A549 (cell line): ENCODE data around the gene KCNIP2. TPM values are rescaled to one million over a fixed set of nuclear protein-coding genes. Genes with fewer than 3 reads are reported as not detected.
"Not testable (repeated sequence)": the region's sequence is repeated elsewhere in the genome, so short reads cannot be mapped to it uniquely, and the experiment has no call there.

Source experiments
- ATAC-seq, 2 experiments: fragments of 200-7000 bp in 1 of 2; fragments of >200 bp in 1 of 2; cut with Nextera tagmentation in 1 of 2; cut with Tn5 transposase in 1 of 2; 3 replicates each; pipeline versions ENCODE4 v1.8.0 to v1.9.1; 2018 to 2020; ENCODE audit warnings: mild to moderate bottlenecking in 1 of 2, moderate library complexity in 1 of 2
- CTCF ChIA-PET: fragments of 300-600 bp; sonication (Branson Sonifier 250); formaldehyde crosslinking; extraction: SDS; loops from one replicate; lab custom pipeline; 2021; ENCODE audit warnings: antibody characterized with exemption, inconsistent platforms; lab: Yijun Ruan, JAX
- POLR2A ChIA-PET: fragments of 350-600 bp; formaldehyde crosslinking; extraction: SDS; loops from one replicate; lab custom pipeline; 2021; ENCODE audit warnings: antibody characterized with exemption, inconsistent platforms; lab: Yijun Ruan, JAX
- DNase-seq, 2 experiments: peaks; one replicate each; pipeline versions ENCODE4 v3.0.0 to v3.0.0-alpha.2; 2011 to 2016; ENCODE audit warnings: low read depth in 1 of 2, low spot score in 1 of 2
- FAIRE-seq: peaks from 2 replicates; lab custom pipeline; 2011; peaks lifted over from hg19 to GRCh38; lab: Jason Lieb, UNC
- H3K27ac ChIP-seq, 2 experiments: fragments of >200 bp; sonication (Bioruptor Twin); formaldehyde crosslinking; 3 replicates each; pipeline ENCODE4 v1.5.1; 2016 to 2017
- H3K4me1 ChIP-seq: fragments of >200 bp; sonication (Bioruptor Twin); formaldehyde crosslinking; 3 replicates; pipeline ENCODE4 v1.6.1; 2016
- H3K4me2 ChIP-seq: fragments of >200 bp; sonication (Bioruptor Twin); formaldehyde crosslinking; 3 replicates; pipeline ENCODE4 v1.6.1; 2016
- H3K4me3 ChIP-seq: fragments of >200 bp; sonication (Bioruptor Twin); formaldehyde crosslinking; 3 replicates; pipeline ENCODE4 v1.5.1; 2016
- H3K9me3 ChIP-seq: fragments of >200 bp; sonication (Bioruptor Twin); formaldehyde crosslinking; 3 replicates; pipeline ENCODE4 v1.6.1; 2016
- BHLHE40 ChIP-seq: IDR thresholded peaks from 2 replicates; pipeline ENCODE4 v1.6.1; 2012; ENCODE audit warnings: low read depth, low read length, inconsistent platforms
- CBX8 ChIP-seq: fragments of 200-600 bp; sonication (generic); IDR thresholded peaks from 2 replicates; pipeline ENCODE4 v1.6.1; 2016
- CEBPB ChIP-seq, 2 experiments: fragments of >200 bp in 1 of 2; sonication (Bioruptor Twin) in 1 of 2; formaldehyde crosslinking in 1 of 2; IDR thresholded peaks; 2 replicates each; pipeline ENCODE4 v1.6.1; 2012 to 2016
- CTCF ChIP-seq: fragments of >200 bp; sonication (Bioruptor Twin); formaldehyde crosslinking; IDR thresholded peaks from 3 replicates; pipeline ENCODE4 v1.5.1; 2016
- EHMT2 ChIP-seq: fragments of 200-600 bp; sonication (generic); IDR thresholded peaks from 2 replicates; pipeline ENCODE4 v1.6.1; 2016; ENCODE audit warnings: antibody characterized with exemption, low read depth, mild to moderate bottlenecking, moderate library complexity
- FOXS1 ChIP-seq: fragments of 250-450 bp; sonication (Bioruptor Pico); IDR thresholded peaks from 2 replicates; pipeline ENCODE4 v1.5.0; 2020; ENCODE audit warnings: mild to moderate bottlenecking, moderate library complexity
- HES2 ChIP-seq: fragments of >200 bp; sonication (Bioruptor Twin); formaldehyde crosslinking; IDR thresholded peaks from 2 replicates; pipeline ENCODE4 v1.6.1; 2016
- HOXB13 ChIP-seq: fragments of 250-450 bp; sonication (Bioruptor Pico); IDR thresholded peaks from 2 replicates; pipeline ENCODE4 v1.5.0; 2020; ENCODE audit warnings: low read depth, mild to moderate bottlenecking, moderate library complexity
- HOXB5 ChIP-seq: fragments of 250-450 bp; sonication (Bioruptor Pico); IDR thresholded peaks from 2 replicates; pipeline ENCODE4 v1.5.0; 2020; ENCODE audit warnings: mild to moderate bottlenecking, moderate library complexity
- JUNB ChIP-seq: fragments of >200 bp; sonication (Bioruptor Twin); formaldehyde crosslinking; IDR thresholded peaks from 2 replicates; pipeline ENCODE4 v1.6.1; 2016
- MAFK ChIP-seq: fragments of 450-650 bp; IDR thresholded peaks from 2 replicates; pipeline ENCODE4 v1.6.1; 2014; ENCODE audit not compliant: partially characterized antibody
- NPAS2 ChIP-seq: fragments of 250-450 bp; sonication (Bioruptor Pico); IDR thresholded peaks from 2 replicates; pipeline ENCODE4 v1.8.0; 2022; ENCODE audit warnings: mild to moderate bottlenecking, moderate library complexity, borderline replicate concordance
- NR3C1 ChIP-seq: fragments of >200 bp; sonication (Bioruptor Twin); formaldehyde crosslinking; IDR thresholded peaks from 3 replicates; pipeline ENCODE4 v1.6.1; 2017
- PBX3 ChIP-seq: IDR thresholded peaks from 2 replicates; pipeline ENCODE4 v1.6.1; 2012
- PHF8 ChIP-seq: fragments of 200-600 bp; sonication (generic); IDR thresholded peaks from 2 replicates; pipeline ENCODE4 v1.6.1; 2016; ENCODE audit warnings: low read depth, mild to moderate bottlenecking, antibody characterized with exemption, moderate library complexity, borderline replicate concordance
- POLR2A ChIP-seq: IDR thresholded peaks from 2 replicates; pipeline ENCODE4 v1.6.1; 2012; ENCODE audit warnings: mild to moderate bottlenecking, low read length
- RAD21 ChIP-seq, 2 experiments: fragments of >200 bp in 1 of 2; sonication (Bioruptor Twin) in 1 of 2; formaldehyde crosslinking in 1 of 2; IDR thresholded peaks in 1 of 2; conservative IDR thresholded peaks in 1 of 2; 2 replicates in 1 of 2; 3 replicates in 1 of 2; pipeline ENCODE4 v1.6.1; 2012 to 2018; ENCODE audit warnings: inconsistent platforms in 1 of 2
- RFX5 ChIP-seq: fragments of 450-650 bp; IDR thresholded peaks from 2 replicates; pipeline ENCODE4 v1.7.1; 2014; ENCODE audit warnings: antibody characterized with exemption, mild to moderate bottlenecking, moderate library complexity
- SMC3 ChIP-seq: fragments of >200 bp; sonication (Bioruptor Twin); formaldehyde crosslinking; IDR thresholded peaks from 3 replicates; pipeline ENCODE4 v1.6.1; 2018; ENCODE audit warnings: inconsistent platforms
- SREBF2 ChIP-seq: fragments of 450-650 bp; IDR thresholded peaks from 2 replicates; pipeline ENCODE4 v1.6.1; 2014; ENCODE audit warnings: mild to moderate bottlenecking, moderate library complexity
- TFCP2L1 ChIP-seq: fragments of 250-450 bp; sonication (Bioruptor Pico); IDR thresholded peaks from 2 replicates; pipeline ENCODE4 v1.5.0; 2021; ENCODE audit warnings: mild to moderate bottlenecking
- ZC3H11A ChIP-seq: fragments of 450-650 bp; IDR thresholded peaks from 2 replicates; pipeline ENCODE4 v1.6.1; 2014; ENCODE audit warnings: antibody characterized with exemption, mild to moderate bottlenecking
- ZFP36 ChIP-seq: fragments of 450-650 bp; IDR thresholded peaks from 2 replicates; pipeline ENCODE4 v1.6.1; 2014; ENCODE audit warnings: borderline replicate concordance; ENCODE audit not compliant: partially characterized antibody
- ZSCAN20 ChIP-seq: fragments of 250-450 bp; sonication (Bioruptor Pico); IDR thresholded peaks from 2 replicates; pipeline ENCODE4 v1.8.0; 2022; ENCODE audit warnings: mild to moderate bottlenecking, moderate library complexity
- WGBS: methylation state at CpG from one replicate; pipeline ENCODE4 v1.1.6; 2017; ENCODE audit errors: missing lambda C conversion rate; 5-methylcytosine and 5-hydroxymethylcytosine counted together
- polyA plus RNA-seq, 4 experiments: library from polyadenylated mRNA; depleted of rRNA in 3 of 4; stranded (reverse); fragments of >200 nt; fragmentation: RNase III in 1 of 4; extraction: RNeasy Plus Mini Kit Qiagen cat#74134 plus additional on column Dnase treatment in 1 of 4; gene quantifications; 2 replicates in 3 of 4; 3 replicates in 1 of 4; pipeline ENCODE4 v1.2.3, GENCODE V29; 2011 to 2017

The KCNIP2 gene
- polyA plus RNA-seq, 2 of the 4 experiments (the other 2 are of a cell fraction) = 0.88 to 1.3 TPM

DNA sequence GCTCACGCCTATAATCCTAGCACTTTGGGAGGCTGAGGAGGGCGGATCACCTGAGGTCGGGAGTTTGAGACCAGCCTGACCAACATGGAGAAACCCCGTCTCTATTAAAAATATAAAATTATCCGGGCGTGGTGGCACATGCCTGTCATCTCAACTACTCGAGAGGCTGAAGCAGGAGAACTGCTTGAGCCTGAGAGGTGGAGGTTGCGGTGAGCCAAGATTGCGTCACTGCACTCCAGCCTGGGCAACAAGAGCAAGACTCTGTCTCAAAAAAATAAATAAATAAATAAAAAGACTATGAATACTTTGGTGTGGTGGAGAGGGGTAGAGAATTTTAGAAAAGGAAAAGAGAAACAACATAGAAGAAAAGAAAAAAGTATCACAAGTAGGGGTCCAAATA is 54.4 kb downstream of the KCNIP2 start:
- CTCF ChIA-PET = interaction anchor here (1.2 kb wide), 1 partner anchor 29 kb away, joined by 3 read pairs; the partner anchor contains the start of gene OGA
- 95% methylated on average over 9 of the region's 9 CpGs for WGBS
- H3K4me2 ChIP-seq, DNase-seq, POLR2A ChIA-PET, H3K27ac ChIP-seq: not testable (repeated sequence)
- 0 out of 4 replicates have a peak, but pooled peaks have one; percentile 9 to 42 for TF ChIP-seq CEBPB (IDR thresholded peaks at IDR 0.05)
- TF ChIP-seq, all 56 proteins: peak for 1; not testable (repeated sequence) for 55
- not testable (repeated sequence) for ATAC-seq, H3K4me1 ChIP-seq, H3K4me3 ChIP-seq, H3K9me3 ChIP-seq, FAIRE-seq

GRCh38 chr10:101785801-101786200 is 57.8 kb downstream of the KCNIP2 start:
- H3K4me3 ChIP-seq = no peak overlapping the region
- FAIRE-seq = no peak
- CTCF ChIA-PET = interaction anchor here (6.4 to 8.1 kb wide), 3 partner anchors 11 to 572 kb away, joined by 70 to 106 read pairs (median 82); no protein-coding TSS in a partner anchor
- 93% methylated on average over 2 of the region's 2 CpGs for WGBS
- TF ChIP-seq PBX3 (no peak), NPAS2 (CRISPR knock-in tag) (no peak), SMC3 (no peak), BHLHE40 (no peak), POLR2A (no peak), HES2 (no peak)
- no peak for DNase-seq
- no peak for ATAC-seq
- H3K27ac ChIP-seq = no peak overlapping the region
- H3K4me1 ChIP-seq = peaks cover 19% of the 10 kb centered on the region
- H3K9me3 ChIP-seq = no peaks in the 10 kb centered on the region
- POLR2A ChIA-PET = interaction anchor here (1.1 kb wide), 2 partner anchors 10 to 32 kb away, joined by 3 read pairs; partner anchors contain the start of gene OGA
- no peak overlapping the region for H3K4me2 ChIP-seq

- Histone ChIP-seq H3K27ac (no peak overlapping the region), H3K4me2 (no peak overlapping the region), H3K9me3 (no peaks in the 10 kb centered on the region), H3K4me3 (no peak overlapping the region), H3K4me1 (peaks cover 30% of the 10 kb centered on the region)
- no peak for DNase-seq
- FAIRE-seq = no peak
- no peak for ATAC-seq
- TF ChIP-seq EHMT2 (no peak), ZSCAN20 (CRISPR knock-in tag) (no peak), SREBF2 (no peak), RAD21 (conservative IDR thresholded peaks at IDR 0.05 in 1 of 2, IDR thresholded peaks at IDR 0.05 in 1 of 2) (no peak), JUNB (no peak), CBX8 (no peak), FOXS1 (CRISPR knock-in tag) (no peak), POLR2A (no peak), MAFK (no peak), PHF8 (no peak), HOXB13 (CRISPR knock-in tag) (no peak), PBX3 (no peak), NR3C1 (no peak), ZC3H11A (no peak), HOXB5 (CRISPR knock-in tag) (no peak), ZFP36 (no peak), CTCF (no peak), RFX5 (no peak), TFCP2L1 (CRISPR knock-in tag) (no peak)
- ChIA-PET POLR2A (interaction anchor here (0.6 to 3.5 kb wide), 3 partner anchors 11 to 235 kb away, joined by 3 to 24 read pairs (median 12); partner anchors contain the start of gene OGA), CTCF (interaction anchor here (0.6 to 8.1 kb wide), 12 partner anchors 9 to 570 kb away, joined by 3 to 106 read pairs (median 3); partner anchors contain the start of gene KCNIP2)
- WGBS = 77% methylated on average over 2 of the region's 2 CpGs
Measured at GRCh38 chr10:101784558-101784957, 59.0 kb downstream of the KCNIP2 start.
